PFSK-1 (cell line): ENCODE data around the gene SPTAN1.

Experiments
- POLR2AphosphoS5 ChIP-seq: IDR thresholded peaks from 2 replicates; pipeline ENCODE4 v1.6.1; 2012; ENCODE audit warnings: low read depth, mild to moderate bottlenecking, control low read depth, low read length, moderate library complexity
- REST ChIP-seq, 2 experiments: IDR thresholded peaks; 2 replicates each; pipeline versions ENCODE4 v1.6.1 to v1.8.0; 2011 to 2012; ENCODE audit warnings: low read depth in 2 of 2, low read length in 2 of 2, control low read depth in 1 of 2, inconsistent platforms in 1 of 2, mild to moderate bottlenecking in 1 of 2, moderate library complexity in 1 of 2; ENCODE audit not compliant: insufficient read depth in 1 of 2
- SIN3A ChIP-seq: IDR thresholded peaks from 2 replicates; pipeline ENCODE4 v1.6.1; 2012; ENCODE audit warnings: mild to moderate bottlenecking, low read length, moderate library complexity, borderline replicate concordance; ENCODE audit not compliant: insufficient read depth
- TAF1 ChIP-seq: IDR thresholded peaks from 2 replicates; pipeline ENCODE4 v1.6.1; 2012; ENCODE audit warnings: low read length, control low read depth, borderline replicate concordance; ENCODE audit not compliant: insufficient read depth

- no peak for TF ChIP-seq REST (IDR thresholded peaks at IDR 0.05; ENCODE audit: insufficient read depth in 1 of 2, low read depth in 2 of 2, low read length in 2 of 2)
- TF ChIP-seq TAF1: peak; percentile 57; the same call in 1 of the 2 replicates
- peak; percentile 94 for TF ChIP-seq POLR2AphosphoS5
- TF ChIP-seq SIN3A: peak; percentile 64; the same call in 1 of the 2 replicates
Measured at GRCh38 chr9:128504485-128505413, 47.6 kb upstream of the SPTAN1 start, which contains the start of gene GLE1.
